Inflammatory macrophage (primary cell): Measurements from ENCODE around the gene ATP2C2.
"Not testable (repeated sequence)": the region's sequence is repeated elsewhere in the genome, so short reads cannot be mapped to it uniquely, and the experiment has no call there.

Experiments
- DNase-seq, 2 donors: peaks; one replicate each; pipeline ENCODE4 v3.0.0-alpha.2; 2020 to 2022

ATP2C2 gene

DNA sequence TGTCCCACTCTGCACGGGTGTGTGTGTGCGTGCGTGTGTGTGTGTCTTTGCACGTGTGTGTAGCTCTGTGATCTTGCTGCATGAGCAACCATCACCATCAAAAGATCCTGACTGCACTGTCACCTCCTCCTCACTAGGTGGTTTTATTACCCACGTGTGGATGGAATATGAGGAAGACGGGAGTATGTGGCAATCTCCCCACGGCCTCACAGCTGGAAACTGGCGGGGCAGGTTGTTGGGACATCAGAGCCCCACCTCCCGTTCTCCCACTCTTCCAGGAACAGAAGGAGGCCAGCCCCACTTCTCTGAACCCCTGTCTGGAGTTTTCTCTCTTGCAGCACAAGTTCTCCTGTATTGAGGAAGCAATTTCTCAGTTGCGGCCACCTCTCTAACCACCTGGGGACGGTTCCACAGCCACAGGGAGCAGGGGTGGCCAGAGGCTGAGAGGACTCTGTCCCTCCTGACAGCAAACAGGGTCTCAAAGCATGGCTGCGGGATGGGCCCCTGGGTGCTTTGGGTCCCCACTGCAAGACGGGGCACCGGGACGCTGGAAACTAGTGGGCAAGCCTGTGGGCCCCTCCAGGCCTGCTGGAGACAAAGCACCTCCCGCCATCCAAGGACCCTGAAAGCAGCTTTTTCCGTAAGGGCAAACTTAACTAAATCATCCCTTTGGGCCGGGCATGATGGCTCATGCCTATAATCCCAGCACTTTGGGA is 27.9 kb upstream of the ATP2C2 start:
- peak; percentile 61 to 64 for DNase-seq

DNA sequence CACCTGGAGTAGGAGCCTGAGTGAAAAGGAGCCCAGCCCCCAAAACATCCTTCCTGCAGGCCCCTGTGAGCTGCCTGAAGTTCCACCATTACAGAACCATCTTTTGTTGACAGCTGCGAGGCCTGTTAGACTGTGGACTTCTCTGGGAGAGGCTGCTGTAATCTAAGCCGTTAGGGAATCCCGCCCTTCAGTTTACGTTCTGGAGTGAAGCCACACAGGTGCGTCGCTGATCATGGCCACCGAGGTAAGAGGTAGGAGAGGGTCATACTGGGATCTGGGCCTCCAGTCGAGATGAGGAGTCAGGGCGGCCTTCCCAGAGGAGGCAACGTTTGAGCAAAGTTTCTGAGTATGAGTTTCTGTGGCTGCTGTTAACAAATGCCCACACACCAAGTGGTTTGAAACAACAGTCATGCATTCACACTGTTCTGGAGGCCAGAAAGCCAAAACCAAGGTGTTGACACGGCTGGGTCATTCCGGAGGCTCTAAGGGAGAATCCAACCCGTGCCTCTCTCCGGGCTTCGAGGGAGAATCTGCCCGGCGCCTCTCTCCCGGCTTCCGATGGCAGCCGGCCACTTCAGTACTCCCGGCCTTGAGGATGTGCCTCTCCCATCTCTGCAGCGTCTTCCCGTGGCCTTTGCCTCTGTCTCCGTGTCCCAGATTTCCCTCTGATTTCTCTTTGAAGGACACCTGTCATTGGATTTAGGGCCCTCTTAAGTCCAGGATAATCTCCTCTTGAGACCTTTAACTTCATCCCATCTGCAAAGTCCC is 26.6 kb upstream of the ATP2C2 start:
- no peak for DNase-seq

DNA sequence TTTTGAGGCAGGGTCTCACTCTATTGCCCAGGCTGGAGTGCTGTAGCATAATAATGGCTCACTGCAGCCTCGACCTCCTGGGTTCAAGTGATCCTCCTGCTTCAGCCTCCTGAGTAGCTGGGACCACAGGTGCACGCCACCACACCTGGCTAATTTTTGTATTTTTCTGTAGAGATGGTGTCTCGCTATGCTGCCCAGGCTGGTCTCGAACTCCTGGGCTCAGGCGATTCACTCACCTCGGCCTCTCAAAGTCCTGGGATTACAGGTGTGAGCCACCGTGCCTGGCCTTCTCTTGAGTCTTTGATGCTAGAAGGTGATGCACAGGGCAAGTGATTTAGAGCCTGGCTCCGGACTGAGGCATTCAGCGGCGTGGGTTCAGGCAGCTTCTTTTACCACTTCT is 24.5 kb upstream of the ATP2C2 start:
- not testable (repeated sequence) for DNase-seq

DNA sequence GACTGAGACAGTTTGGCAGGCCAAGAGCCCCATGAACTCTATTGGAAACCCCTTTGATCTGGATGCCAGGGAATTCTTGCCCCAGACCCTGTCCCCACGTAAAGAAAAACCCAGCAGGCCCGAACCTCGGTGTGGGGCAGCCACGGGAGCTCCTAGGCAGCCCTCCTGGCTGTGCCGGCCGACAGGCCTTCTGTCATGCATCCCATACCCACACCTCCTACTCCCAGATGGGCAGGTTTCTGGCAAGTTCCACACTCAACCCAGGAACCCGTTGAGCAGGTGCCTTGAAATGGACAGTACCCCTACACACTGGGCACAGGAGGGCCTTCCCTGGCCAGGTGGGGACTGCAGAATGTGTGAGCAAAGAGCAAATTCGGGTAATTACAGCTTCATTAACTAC is 23.6 kb upstream of the ATP2C2 start:
- no peak for DNase-seq

DNA sequence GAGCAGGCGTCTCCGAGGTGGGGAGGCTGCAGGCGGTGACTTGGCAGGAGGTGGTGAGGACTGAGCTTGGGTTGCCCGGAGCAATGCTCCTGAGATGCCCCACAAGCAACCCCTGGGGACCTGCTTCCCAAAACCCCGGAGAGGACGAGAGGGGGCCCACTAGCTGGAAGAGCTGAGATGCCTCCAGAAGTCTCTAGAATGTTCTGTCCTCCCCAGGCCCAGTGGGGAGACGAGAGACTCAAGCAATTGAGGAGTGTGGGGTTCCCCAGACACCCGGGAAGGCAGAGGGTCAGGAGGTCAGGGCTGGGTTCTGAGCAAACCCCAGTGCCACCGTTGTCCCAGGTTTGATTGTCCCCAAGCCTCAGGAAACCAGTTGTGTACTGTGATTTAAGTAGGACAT is 21.2 kb upstream of the ATP2C2 start:
- no peak for DNase-seq

DNA sequence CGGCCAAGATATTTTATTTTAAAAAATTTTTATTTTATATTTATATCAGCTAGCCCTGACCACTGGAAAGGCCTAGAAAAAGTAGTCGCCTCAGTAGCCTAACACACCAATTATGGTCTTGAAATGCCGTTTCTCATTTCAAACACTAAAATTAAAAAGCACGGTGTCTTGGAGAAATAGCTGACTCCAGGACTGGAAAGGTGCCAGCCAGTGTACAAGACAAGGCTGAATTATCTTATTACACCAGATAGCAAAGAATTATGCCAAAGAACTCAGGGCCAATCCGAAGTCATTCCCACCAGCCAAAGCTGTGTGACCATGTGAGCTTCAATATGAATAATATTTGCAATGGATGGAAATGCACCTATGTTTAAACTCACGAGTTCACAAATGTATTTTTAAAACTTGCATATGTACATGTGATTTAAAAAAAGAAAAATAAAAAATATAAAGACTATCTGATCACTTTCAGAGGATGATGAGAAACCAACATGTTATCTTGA is 19.9 kb upstream of the ATP2C2 start:
- DNase-seq: no peak

DNA sequence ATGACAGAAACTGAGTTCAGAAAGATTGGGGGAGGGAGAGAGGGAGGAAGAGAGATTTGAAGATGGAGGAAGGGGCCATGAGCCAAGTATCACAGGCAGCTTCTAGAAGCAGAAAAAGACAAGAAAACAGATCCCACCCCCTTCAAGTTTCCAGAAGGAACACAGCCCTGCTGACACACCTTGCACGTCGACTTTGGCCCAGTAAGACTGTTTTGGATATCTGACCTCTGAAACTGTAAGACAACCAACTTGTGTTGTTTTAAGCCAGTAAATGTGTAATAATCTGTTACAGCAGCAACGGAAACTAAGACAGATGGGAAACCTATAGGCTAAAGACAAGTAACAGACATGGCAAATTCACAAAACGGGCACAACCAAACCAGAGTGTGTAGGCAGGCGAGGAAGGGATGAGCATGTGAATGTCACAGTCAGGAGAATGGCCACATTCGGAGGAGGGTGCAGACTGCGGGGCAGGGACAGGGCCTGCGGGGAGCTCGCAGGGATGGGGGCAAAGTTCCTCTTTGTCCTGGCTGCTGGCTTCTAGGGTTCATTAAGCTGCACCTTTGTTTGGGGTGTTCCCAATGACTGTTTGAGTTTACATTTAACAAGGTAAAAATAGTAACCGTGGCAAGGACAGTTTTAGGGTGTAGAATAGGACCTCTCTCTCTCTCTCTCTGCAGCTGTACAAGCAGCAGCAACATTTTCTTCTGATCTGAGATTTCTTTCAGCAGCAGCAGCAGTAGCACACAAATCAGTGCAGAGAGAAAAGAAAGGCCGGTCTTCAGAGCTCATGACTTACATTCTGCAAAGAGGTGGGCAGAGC is 18.3 kb upstream of the ATP2C2 start:
- DNase-seq: no peak

DNA sequence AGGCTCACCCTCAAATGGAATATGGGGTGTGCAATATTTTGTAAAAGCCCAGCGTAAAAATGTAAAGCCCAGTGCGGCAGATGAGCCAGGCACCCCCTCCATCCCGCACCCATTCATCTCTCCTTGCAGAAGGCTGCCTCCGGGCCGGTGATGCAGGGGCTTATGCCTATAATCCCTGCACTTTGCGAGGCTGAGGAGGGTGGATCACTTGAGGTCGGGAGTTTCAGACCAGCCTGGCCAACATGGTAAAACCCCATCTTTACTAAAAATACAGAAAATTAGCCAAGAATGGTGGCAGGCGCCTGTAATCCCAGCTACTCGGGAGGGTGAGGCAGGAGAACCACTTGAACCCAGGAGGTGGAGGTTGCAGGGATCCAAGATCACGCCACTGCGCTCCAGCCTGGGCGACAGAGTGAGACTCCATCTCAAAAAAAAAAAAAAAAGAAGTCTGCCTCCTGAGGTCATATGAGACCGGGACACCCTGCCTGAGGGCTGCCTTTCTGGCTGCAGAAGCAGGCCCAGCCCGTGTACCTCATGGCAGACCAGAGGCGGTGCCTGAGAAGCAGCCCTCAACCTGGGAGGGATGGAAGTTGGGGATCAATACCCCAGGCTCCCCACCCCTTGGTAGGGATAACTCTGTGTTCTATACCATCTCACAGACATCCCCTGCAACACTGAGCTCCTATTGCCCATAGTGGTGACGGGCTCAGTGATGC is 17.5 kb upstream of the ATP2C2 start:
- DNase-seq: no peak

DNA sequence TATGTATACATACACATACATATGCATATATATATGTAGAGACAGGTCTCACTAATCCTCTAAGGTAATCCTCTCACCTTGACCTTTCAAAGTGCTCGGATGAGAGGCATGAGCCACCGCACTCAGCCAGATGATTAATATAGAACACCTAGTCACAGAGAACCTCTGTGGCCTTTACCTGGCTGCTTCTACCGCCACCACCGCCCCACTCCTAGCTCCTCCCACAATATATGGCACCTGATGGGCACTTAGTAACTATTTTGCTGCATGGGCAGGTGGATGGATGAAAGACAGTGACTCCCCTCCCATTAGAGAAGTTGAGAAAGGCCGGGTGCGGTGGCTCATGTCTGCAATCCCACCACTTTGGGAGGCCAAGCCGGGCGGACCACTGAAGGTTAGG is 16.7 kb upstream of the ATP2C2 start:
- no peak for DNase-seq

DNA sequence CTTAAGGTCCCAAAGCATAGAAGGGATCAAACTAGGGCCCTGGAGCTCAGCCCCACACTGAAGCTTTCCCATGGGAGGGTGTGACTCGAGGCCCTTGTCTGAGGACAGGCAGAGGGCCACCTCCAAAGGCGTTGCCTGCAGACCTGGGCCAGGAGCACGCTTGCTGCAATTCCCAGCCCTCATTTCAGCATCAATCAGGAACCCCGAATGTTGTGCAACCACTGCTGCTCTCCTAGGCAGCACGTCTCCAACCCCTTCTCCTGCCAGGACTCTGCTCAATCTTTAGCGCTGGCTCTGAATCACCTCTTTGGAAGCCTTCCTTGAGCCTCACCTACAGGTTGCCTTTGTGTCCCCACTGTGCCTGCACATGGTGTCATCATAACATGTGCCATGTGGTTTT is 14.0 kb upstream of the ATP2C2 start:
- no peak for DNase-seq

DNA sequence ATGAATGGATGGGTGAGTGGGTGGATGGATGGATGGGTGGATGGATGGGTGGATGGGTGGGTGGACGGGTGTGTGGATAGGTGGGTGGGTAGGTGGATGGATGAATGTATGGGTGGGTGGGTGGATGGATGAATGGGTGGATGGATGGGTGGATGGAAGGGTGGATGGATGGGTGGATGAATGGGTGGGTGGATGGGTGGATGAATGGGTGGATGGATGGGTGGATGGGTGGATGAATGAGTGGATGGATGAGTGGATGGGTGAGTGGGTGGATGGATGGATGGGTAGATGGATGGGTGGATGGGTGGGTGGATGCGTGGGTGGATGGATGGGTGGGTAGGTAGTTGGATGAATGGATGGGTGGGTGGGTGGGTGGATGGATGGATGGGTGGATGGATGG is 13.2 kb upstream of the ATP2C2 start:
- no peak for DNase-seq

DNA sequence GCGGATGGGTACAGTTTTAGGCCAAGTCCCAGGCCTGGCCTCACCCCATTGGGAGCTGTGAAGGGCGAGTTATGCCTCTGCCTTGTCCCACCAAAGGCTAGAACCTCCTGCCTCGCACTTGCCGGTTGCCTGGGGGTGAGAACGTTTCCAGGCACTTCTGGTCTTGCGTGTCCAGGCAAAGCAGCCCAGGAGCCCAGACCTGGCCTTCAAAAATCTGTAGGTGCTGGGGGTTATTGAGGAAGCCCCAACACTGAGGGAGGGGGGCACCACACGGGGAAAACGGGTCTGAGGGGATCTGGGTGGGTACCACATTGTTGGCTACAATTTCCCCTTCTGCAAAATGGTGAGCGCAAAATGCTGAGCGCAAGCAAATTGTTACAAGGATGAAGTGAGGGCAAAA is 12.2 kb upstream of the ATP2C2 start:
- no peak for DNase-seq

DNA sequence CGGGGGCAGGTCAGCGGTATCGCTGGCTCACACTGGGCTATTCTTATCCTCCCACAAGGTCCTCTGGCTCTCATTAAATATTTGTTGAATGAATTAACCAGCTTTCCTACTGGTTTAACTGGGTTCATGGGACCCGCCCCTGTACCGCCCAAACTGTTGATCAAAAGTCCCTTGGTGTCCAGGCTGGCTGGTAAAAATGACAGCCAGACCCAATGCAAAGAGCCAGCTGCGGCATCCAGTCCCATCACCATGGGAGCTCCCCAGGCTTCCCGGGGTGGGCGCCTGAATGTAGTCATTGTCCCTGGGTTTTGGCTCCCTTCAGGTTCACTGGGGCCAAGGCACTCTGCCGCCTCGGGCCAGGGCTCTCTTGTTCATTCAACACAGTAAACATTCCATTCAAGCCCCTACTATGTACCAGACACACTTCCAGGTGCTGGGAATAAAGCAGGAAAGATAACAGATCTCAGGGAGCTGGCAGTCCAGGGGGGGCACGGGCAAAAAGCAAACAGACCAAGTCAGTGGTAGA is 11.7 kb upstream of the ATP2C2 start:
- no peak for DNase-seq

DNA sequence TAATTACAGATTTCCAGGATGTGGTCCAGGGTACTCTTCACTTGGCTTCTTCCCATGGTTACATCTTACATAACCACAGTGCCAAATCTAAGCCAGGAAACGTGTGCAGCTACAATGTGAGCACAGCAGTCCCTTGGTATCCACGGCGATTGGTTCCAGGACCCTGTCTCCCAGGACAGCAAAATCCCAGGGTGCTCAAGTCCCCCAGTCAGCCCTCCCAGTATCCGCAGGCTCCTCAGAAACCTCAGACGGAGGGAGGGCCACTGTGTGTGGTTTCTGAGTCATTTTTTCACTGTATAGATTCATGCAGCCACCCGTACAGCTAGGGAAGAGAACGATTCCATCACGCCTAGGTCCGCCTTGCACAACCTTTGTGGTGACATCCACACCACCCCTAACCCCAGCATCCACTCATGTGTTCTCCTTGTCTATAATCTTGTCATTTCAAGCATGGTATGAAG is 11.1 kb upstream of the ATP2C2 start:
- DNase-seq: peak; percentile 74 to 84

DNA sequence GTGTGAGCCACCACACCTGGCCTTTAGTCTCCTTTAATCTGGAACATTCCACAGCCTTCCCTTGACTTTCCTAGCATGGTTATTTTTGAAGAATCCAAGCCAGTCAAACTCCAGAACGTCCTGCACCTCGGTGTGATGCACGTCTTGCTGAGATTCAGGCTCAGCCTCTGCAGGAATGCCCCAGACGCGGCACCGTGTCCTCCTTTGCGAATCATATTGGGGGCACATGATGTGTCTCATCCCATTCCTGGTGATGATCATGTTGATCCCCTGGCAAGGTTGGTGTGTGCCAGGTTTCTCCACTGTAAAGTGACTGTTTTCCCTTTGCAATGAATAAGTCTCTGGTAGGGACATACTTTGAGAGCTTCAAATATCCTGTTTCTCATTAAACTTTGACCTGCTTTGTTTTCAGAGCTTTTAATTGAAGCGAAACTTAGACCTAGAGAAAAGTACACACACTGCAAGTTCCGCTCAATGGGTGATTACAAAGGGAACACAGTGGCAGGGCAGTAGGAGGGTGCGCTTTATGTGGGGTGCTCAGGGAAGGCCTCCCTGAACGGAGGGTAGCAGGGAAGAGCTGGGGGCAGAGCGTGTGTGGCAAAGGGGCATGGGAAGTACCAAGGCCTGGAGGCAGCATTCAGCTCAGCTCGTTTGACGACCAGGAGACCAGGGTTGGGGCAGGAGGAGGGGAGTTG is 9.6 kb upstream of the ATP2C2 start:
- DNase-seq: no peak

DNA sequence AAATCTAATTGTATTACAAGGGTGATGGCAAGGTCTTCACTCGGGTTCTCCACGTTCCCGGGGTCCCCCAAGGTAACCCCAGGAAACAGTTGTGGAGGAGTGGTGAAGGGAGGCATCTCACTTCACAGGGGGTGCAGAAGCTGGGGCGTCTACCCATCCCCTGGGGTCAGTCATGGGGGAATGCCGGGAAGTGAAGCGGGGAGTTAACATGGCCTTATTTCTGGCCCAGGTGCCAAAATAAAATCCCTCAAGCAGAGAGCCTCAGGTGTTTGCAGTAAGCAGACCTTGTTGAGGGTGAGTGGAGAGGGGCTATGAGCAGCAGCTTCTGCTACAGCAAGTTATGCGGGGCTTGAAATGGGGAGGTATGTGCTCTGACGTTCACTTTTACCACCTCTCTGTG is 9.0 kb upstream of the ATP2C2 start:
- no peak for DNase-seq

DNA sequence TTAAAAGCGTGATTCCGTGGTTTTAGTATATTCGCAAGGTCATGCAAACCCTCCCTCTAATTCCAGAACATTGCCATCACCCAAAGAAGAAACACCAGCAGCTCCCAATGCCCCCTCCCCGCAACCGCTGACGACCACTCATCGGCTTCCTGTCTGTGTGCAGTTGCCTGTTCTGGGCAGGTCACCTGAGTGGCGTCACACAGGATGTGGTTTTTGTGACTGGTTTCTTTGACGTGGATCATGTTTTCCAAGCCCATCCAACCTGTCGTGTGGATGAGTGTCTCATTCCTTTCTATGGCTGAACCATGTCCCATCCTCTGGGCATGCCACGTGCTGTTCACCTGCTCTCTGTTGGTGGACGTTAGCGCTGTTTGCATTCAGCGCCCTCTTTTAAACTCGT is 8.2 kb upstream of the ATP2C2 start:
- no peak for DNase-seq

DNA sequence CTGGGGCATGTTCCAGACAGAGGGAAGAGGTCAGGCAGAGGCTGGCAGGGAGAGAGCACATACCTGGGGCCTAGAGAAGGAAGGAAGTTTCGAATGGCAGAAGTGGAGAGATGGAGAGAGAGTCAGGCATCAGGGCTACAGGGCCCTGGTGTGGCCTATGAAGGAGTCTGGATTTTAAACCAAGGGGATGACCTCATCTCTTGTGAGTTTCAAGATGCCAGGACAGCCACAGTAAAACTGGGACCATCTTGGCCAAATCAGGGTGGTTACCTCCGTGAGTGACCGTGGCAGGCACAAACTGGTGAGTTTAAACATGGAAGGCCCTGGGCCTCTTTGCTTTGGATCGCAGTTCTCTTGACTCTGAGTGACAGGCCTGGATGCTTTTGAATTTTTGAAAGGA is 7.6 kb upstream of the ATP2C2 start:
- no peak for DNase-seq

DNA sequence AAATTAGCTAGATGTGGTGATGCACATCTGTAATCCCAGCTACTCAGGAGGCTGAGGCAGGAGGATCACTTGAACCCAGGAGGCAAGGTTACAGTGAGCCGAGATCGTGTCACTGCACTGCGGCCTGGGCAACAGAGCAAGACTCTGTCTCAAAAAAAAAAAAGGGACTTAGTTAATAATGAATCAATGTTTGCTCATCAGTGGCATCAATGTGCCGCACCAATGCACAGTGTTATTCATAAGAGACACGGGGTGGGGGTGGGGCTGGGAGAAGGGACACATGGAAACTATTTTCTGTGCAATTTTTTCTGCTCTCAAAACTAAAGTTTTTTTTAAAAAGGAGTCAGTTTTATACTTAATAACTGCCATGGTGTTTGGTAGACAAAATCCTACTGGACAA is 6.8 kb upstream of the ATP2C2 start:
- DNase-seq: no peak

DNA sequence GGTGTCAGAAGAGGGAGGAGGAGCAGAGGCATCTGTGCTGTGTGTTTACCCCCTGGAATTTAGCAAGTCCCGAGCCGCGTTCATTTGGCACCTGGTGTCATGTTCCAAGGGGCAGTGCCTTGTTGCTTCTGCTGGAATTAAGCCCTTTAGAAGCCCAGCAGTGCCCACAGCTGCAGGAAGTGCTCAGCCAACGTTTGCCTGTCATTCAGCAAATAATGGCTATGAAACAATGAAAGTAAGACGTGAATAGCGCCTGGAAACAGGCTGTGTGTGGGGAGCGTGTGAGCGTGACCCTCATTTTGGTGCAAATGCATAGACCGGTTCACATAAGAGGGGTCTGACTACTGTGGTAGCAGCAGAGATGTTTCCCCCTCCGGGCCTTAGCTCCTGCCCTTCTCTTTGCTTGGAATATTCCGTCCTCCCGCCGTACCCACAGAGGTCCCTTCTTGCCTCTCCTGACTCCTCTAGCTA is 5.8 kb upstream of the ATP2C2 start:
- DNase-seq: no peak

DNA sequence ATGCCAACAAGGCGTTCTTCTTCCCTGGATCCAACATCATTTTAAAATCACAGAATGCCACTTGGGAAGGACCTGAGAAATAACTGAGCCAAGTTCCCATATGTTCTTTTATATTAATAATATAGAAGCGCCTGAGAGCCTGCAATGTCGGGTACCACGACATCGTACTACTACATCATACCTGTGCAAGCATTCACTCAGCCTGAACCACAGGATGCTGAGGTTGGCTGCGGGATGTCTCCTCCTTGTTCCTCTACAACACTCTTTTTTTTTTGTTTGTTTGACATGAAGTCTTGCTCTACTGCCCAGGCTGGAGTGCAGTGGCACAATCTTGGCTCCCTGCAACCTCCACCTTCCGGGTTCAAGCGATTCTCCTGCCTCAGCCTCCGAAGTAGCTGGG is 2.1 kb upstream of the ATP2C2 start:
- DNase-seq: no peak

DNA sequence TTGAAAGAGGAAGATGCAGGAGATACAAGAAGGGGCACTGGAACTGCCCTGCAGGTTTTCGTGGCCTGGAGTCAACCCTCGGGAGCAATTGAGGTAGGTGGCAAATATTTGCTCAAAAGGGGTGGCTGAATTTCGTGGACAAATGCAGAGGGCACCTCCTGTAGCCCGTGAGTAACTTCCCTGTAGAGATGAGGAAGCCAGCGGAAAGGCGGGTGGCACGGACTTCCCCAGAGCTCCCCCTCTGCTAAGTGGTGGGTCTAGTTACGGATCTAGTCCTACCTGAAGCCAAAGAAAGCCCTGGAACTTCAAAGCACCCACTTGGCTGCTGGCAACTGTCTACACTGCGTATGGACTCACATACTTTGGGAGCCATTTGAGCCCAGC is 1.0 kb upstream of the ATP2C2 start:
- DNase-seq: peak in 1 of 2 donors; percentile 24
